ENCODE results near the gene APBB2. TPM values are rescaled to one million over a fixed set of nuclear protein-coding genes. Genes with fewer than 3 reads are reported as not detected.

The APBB2 gene
- total RNA-seq, 1 donor from 2014 or later: 23.9 TPM

DNA sequence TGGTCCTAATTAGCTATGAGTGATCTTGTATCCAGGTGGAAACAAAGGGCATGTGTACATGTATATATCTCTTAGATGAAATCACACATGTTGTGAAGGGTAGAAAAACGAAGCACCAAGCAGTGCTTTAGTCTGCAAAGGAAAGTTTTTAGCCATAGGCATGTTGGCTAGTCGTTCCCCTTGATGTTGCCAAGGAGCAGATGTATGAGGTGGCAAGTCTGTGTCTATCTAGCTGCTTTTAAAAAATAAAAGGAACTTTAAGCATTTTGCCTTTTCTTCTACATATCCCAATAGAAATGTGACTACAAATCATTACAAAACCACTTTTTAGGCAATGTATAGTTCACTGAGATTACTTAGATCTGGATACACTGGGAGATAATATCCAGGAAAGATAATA is 401.5 kb downstream of the APBB2 start:
- intact Hi-C loops (cut with micrococcal nuclease): no loop called here
- ATAC-seq: no peak
- no peak for DNase-seq

DNA sequence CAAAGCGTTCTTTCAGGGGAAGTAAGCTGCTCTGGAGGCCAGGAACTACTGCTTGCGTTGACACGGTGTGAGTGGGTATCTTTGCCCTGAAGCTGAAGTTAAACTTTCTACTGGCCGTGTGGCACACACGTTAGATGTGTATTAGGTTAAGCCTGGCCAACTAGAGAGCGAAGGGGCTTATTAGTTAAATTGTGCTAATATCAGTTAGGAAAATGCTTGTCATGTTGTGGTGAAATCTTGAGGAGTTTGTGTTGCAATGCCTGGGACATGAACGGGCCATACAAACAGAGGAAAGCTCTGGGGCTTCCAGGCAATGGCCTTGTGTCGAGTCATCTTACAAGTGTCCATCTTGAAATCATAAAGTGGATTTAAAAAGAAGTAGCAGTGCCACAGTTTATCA is 402.0 kb downstream of the APBB2 start:
- ATAC-seq: no peak
- intact Hi-C loops (cut with micrococcal nuclease): no loop called here
- DNase-seq: no peak

DNA sequence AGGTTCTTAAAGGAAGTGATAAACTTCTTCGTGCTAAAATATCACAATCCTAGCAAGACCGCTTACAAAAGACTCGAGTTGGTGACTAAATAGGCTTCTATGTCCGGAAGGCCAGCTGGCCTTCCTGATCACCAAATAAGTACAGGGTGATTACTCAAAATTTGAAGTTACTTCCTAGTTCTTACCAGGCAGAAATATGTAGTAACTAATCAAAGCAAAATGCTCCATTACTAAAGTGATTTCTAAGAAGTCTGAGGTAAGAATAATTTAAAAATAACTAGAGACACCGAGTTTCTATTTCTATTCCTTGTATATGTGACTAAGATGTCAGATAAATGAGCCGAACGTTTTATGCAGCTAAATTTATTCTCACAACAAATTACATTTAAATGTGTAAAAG is 402.4 kb downstream of the APBB2 start:
- no peak for DNase-seq
- peak; percentile 29 for ATAC-seq
- intact Hi-C loops (cut with micrococcal nuclease): no loop called here

DNA sequence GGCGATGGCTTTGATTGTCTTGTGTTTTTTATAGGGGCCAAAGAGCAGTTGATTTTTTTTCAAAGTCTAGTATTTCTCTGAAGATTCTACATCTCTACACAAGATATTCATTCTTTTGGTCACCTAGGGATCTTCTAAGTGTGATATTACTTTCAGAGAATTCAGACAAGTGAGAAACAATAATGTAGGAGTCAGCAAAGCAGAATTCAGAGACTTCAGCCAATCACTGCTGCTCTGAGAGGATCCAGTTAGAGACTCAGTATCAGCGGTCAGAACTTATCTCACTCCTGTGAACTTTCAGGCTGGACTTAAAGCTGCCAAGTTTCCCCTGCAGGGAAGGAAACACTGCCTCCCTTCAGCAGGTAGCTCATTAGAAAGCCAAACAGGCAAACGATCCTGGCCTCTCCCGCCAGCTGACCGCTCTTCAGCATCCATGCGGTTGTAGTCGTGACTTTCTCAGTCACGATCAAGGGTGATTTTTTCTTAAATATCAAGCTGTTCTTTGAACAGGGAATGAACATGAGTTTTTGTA is 405.4 kb downstream of the APBB2 start:
- DNase-seq: no peak
- no peak for ATAC-seq
- intact Hi-C loops (cut with micrococcal nuclease): no loop called here

DNA sequence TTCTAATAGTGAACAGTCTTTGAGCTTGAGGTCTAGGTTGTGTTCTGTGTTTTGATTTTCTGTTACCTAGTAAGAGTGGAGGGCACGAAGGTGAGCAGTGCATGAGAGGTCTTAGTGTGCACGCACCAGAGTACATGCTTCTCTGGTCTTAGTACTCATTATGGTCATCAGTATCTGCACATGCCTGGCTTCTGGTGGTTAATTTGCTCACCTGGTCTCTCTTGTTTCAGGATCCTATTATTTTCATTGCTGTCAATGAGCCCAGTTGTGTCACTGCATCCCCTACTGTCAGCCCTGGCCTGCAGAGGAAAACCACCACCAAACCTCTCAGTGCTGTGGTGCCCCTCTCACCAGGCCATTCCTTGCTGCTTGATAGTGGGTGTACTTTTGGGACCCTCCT is 409.7 kb downstream of the APBB2 start:
- intact Hi-C loops (cut with micrococcal nuclease): no loop called here
- ATAC-seq: no peak
- no peak for DNase-seq

DNA sequence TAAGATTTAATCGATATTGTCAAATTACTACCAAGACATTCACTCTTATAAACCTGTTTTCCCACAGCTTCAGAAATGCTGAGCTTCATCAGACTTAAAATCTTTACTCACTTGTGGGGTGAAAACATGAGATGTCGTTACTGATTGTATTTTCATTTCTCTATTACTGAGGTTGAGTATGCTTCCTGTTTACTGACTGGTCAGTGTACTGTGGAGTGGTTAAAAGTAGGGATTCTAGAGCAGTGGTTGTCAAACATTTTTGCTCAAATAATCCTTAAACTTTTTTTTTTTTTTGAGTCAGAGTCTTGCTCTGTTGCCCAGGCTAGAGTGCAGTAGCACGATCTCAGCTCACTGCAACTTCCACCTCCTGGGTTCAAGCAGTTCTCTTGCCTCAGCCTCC is 414.3 kb downstream of the APBB2 start:
- intact Hi-C loops (cut with micrococcal nuclease): no loop called here
- DNase-seq: no peak
- no peak for ATAC-seq

DNA sequence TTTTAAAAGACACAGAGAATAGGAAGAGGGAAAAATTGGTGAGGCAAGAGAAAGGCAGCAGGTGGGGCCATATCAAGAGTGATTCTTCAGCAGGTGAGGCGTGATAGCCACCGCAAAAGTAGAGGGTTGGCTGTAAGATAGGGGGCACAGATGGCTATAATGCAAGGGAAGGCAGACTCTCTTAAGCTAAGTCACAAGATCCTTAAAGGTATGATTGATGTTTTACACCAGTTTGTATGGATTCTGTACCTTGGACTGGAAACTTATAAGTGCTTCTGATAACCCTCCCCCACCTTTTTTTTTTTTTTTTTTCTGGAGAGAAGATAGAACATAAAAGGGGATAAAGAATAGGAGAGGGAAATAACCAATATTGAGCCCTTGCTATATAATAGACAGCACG is 424.6 kb downstream of the APBB2 start:
- ATAC-seq (no peak), DNase-seq (no peak)
- intact Hi-C loops (cut with micrococcal nuclease): no loop called here

DNA sequence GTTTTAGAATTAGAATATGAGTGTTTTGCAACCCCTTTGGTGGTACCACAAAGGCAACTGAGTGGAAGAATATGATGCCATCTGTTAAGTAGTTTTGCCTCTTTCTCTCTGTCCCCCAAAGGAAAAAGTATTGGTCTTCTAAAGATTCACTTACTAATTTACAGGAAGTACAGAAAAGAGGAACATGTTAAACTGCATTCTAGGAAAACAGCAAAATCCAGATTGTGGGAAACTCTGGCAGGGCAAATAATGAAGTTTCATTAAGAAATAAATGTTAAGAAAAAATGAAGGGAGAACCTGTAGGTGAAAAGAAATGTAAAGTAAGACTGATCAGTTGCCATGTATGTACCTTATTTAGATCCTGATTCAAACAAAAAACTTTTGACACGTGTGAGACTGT is 425.3 kb downstream of the APBB2 start:
- ATAC-seq (no peak), DNase-seq (no peak)
- intact Hi-C loops (cut with micrococcal nuclease): no loop called here

DNA sequence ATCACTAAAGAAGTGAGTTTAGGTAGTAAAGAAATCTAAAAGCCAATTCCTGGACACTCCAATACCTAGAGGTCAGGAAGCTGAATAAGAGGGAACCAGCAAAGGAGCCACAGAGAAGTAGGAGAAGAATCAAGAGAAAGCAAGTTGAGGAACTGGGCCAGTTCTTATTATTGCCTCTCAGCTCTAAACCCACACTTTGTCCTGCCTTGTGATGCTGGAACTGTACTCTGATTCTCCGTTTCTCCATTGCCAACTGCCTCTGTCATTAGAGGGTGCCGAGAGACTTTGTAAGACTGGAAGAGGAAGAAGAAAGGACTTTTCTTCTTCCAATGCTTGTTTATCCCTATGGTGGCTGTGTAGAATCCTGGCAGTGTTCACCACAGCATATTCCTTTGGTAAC is 426.0 kb downstream of the APBB2 start:
- intact Hi-C loops (cut with micrococcal nuclease): no loop called here
- DNase-seq (no peak), ATAC-seq (no peak)

DNA sequence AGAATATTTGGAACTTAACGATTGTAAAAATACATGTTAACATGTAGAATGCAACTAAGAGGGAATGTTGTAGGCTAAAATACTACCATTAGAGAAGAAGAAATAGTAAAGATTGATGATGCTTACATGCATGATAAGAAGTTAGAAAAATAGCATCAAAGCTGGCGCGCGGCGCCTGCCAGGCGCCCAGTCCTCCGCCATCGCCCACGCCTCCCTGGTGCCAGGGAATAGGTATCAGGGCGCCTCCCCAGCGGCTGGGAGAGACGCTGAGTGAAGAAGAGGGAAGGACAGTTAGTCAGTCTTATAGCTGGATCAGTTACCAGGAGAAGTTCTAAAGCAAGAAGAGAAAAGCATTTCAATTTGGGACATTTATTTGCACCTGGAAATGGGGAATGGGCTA is 428.6 kb downstream of the APBB2 start:
- intact Hi-C loops (cut with micrococcal nuclease): no loop called here
- no peak for ATAC-seq
- DNase-seq: no peak

DNA sequence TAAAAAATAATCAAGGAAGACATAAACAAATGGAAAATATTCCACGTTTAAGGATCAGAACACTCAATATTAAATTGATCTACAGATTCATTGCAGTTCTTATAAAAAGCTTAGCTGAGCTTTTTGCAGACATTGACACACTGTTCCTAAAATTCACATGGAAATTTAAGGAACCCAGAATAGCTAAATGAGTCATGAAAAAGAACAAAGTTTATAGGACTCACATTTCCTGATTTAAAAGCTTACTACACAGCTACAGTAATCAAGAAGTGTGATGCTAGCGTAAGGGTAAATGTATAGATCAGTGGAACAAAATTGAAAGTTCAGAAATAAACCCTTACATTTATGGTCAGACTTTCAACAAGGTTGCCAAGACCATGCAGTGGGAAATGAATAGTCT is 431.5 kb downstream of the APBB2 start:
- no peak for DNase-seq
- no peak for ATAC-seq
- intact Hi-C loops (cut with micrococcal nuclease): no loop called here

DNA sequence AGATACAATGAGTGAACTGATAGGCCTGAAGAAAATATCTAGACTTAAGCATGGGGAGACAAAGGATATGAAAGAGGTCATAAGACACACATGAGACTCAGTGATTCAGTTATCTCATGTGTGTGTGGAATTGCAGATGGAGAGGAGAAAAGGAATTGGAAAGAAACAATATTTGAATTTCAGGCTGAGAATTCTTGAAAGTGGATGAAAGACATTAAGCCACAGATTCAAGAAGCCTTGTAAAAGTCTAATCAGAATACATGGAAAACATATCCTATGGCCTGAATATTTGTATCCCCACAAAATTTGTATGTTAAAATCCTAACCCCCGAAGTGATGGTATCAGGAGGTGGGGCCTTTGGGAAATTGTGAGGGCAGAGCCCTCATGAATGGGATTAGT is 436.3 kb downstream of the APBB2 start:
- no peak for DNase-seq
- no peak for ATAC-seq
- intact Hi-C loops (cut with micrococcal nuclease): no loop called here

DNA sequence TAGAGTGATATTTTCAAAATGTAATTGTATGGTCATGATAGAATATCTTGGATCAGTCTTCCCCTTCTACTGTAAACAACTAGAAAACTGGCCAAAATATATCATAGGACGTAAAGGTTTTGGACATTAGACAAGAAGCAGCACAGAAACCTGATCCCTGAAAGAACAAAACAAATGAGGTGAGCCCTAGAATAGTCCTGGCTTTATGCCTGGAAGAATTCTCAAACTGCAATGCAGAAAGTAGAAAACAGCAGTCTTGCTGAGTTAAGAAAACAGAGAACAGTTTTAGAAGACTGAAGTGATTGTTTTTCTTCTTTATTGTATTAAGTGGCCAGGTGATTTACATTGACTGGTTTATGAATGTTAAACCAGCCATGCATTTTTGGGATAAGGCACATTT is 445.1 kb downstream of the APBB2 start:
- ATAC-seq (no peak), DNase-seq (no peak)
- intact Hi-C loops (cut with micrococcal nuclease): no loop called here

DNA sequence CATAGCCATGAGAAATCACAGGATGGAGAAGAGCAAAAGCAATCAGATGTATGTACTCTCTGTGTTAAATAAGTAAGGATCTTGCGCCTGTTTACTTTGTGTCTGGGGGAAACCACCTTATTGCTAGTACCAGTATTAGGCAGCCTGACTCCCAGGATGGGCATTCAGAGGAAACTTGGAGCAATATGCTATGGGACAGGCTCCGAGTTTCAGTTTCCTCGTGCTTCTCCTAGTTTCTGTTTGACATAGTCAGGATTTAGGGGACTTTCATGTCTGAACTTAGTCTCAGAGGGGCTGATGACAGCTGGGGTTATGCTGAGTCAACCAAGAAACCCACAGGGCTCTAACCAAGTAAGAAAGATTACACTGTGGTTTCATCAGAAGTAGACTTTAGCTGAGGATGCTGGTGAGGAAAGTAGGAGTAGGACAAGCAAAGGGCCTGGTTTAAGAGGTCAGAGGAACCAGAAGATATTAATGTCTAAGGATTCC is 451.1 kb downstream of the APBB2 start:
- intact Hi-C loops (cut with micrococcal nuclease): no loop called here
- ATAC-seq: no peak

More for the DNA sequence above, 451.1 kb downstream of the APBB2 start:
- no peak for DNase-seq

Other genes starting within 250 kb of the APBB2 start
- gene UCHL1, start 42.4 kb upstream of the APBB2 start, total RNA-seq: 4.8 TPM

Data from left ventricle myocardium superior (tissue), 1 donor.